Prostate gland (tissue), 2 donors: ENCODE data around the gene PDZD4. TPM values are rescaled to one million over a fixed set of nuclear protein-coding genes. Genes with fewer than 3 reads are reported as not detected.
A peak's percentile ranks its signal among the peaks of the same experiment; 100 is the strongest.
"Not testable (repeated sequence)": the region's sequence is repeated elsewhere in the genome, so short reads cannot be mapped to it uniquely, and the experiment has no call there.

Experiments used
- DNase-seq: peaks from one replicate; pipeline ENCODE4 v3.0.0-alpha.2; 2019; ENCODE audit warnings: low spot score
- H3K27ac ChIP-seq, 2 donors: fragments of 200-600 bp; sonication (generic); 2 replicates each; pipeline ENCODE4 v1.5.1; 2017 to 2019
- H3K27me3 ChIP-seq: fragments of 200-600 bp; sonication (generic); replicated peaks from 2 replicates; pipeline ENCODE4 v1.5.1; 2019; ENCODE audit not compliant: insufficient read depth
- H3K36me3 ChIP-seq, 2 donors: fragments of 200-600 bp; sonication (generic); 1 replicate in 1 of 2; 2 replicates in 1 of 2; pipeline versions ENCODE4 v1.5.1 to v1.8.1; 2017 to 2019
- H3K4me1 ChIP-seq: fragments of 200-600 bp; sonication (generic); replicated peaks from 2 replicates; pipeline ENCODE4 v1.5.1; 2019
- H3K4me3 ChIP-seq, 2 donors: fragments of 200-600 bp; sonication (generic); 2 replicates each; pipeline ENCODE4 v1.5.1; 2017 to 2019
- H3K9me3 ChIP-seq: fragments of 200-600 bp; sonication (generic); 2 replicates; pipeline ENCODE4 v1.5.1; 2017
- CTCF ChIP-seq, 4 experiments: fragments of 200-600 bp in 2 of 4; fragments of 450-650 bp in 2 of 4; sonication (generic) in 2 of 4; IDR thresholded peaks; 1 replicate in 3 of 4; 2 replicates in 1 of 4; pipeline ENCODE4 v1.5.1; 2016 to 2019; ENCODE audit warnings: antibody characterized with exemption in 4 of 4, mild to moderate bottlenecking in 2 of 4, moderate library complexity in 2 of 4
- POLR2A ChIP-seq: fragments of 450-650 bp; IDR thresholded peaks from one replicate; pipeline ENCODE4 v1.6.1; 2016; ENCODE audit warnings: antibody characterized with exemption, mild to moderate bottlenecking
- POLR2AphosphoS5 ChIP-seq: sonication (generic); formaldehyde crosslinking; IDR thresholded peaks from one replicate; pipeline ENCODE4 v1.6.1; 2017; ENCODE audit warnings: antibody characterized with exemption
- WGBS: methylation state at CpG from one replicate; pipeline ENCODE4 v1.1.5; 2018; 5-methylcytosine and 5-hydroxymethylcytosine counted together
- intact Hi-C: fragments of 100-400 bp; cut with DNase I; formaldehyde crosslinking; loops from one replicate; pipeline ENCODE4 v1.14.2; 2022
- total RNA-seq, 2 donors: library from RNA; depleted of rRNA; stranded (reverse); fragments of >200 nt; gene quantifications; one replicate each; pipeline ENCODE4 v1.1.0, GENCODE V29; 2016

The PDZD4 gene
- total RNA-seq, 2 donors from 2014 or later, result 7.2 to 16.8 TPM

DNA sequence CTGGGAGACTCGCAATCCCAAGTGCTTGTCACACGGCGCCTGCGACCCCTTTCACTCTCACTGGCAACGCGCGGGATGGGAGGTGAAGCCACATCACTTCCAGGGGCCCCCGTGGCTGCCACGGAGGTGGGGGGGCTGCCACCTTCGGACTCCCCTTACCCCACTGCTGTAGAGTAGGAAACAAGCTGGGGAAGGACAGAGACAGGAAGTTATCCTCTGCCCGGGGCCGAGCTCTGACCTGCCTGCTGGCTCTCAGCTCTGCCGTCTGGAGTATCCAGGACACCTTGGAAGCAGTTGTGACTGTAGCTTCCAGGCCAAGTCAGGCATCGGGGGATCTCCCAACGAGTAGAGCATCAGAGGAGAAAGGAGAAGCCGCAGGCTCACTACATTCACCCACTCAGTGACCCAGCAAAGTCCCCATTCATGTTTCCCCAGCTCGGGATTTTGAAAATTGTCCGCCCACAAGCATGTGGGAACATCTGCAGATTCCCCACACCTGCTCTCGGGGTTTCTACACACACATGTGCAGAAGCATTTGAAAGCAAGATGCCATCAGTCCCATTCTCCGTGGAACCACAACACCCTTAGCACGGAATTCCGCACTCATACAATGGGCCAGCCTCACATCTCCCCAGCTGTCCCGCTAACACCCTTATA is 10.8 kb downstream of the PDZD4 start:
- H3K27me3 ChIP-seq, result no peaks in the 10 kb centered on the region
- H3K4me1 ChIP-seq, result no peaks in the 10 kb centered on the region
- TF ChIP-seq CTCF (IDR thresholded peaks at IDR 0.05) (no peak), POLR2A (no peak)
- intact Hi-C loops, result no loop called here
- no peak overlapping the region for H3K27ac ChIP-seq
- peak overlapping the region; percentile 24 to 27 for H3K4me3 ChIP-seq
- WGBS, result 44% methylated on average over 16 of the region's 23 CpGs
- no peaks in the 10 kb centered on the region for H3K36me3 ChIP-seq
- no peaks in the 10 kb centered on the region for H3K9me3 ChIP-seq
- no peak for DNase-seq

- intact Hi-C loops, result no loop called here
- Histone ChIP-seq H3K27ac (no peak overlapping the region), H3K4me1 (no peaks in the 10 kb centered on the region), H3K9me3 (no peaks in the 10 kb centered on the region), H3K4me3 (peak overlapping the region; percentile 24 to 27), H3K27me3 (no peaks in the 10 kb centered on the region), H3K36me3 (no peaks in the 10 kb centered on the region)
- WGBS, result 16% methylated on average over 12 of the region's 67 CpGs
- TF ChIP-seq POLR2AphosphoS5 (no peak), POLR2A (no peak), CTCF (IDR thresholded peaks at IDR 0.05) (no peak)
- DNase-seq, result no peak
Measured at GRCh38 chrX:153818571-153819383, 11.6 kb downstream of the PDZD4 start.

DNA sequence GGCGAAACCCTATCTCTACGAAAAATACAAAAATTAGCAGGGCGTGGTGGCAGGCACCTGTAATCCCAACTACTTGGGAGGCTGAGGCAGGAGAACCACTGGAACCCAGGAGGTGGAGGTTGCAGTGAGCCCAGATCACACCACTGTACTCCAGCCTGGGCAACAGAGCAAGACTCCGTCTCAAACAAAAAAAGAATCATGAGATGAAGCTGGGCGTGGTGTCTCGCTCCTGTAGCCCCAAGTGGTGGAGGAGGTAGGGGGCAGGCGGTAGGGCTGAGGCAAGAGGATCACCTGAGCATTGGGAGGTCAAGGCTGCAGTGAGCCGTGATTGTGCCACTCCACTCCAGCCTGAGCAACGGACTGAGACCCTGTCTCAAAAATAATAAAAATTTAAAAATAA is 12.3 kb downstream of the PDZD4 start:
- H3K27ac ChIP-seq, H3K36me3 ChIP-seq, H3K4me1 ChIP-seq, H3K4me3 ChIP-seq, H3K27me3 ChIP-seq, DNase-seq, intact Hi-C loops, H3K9me3 ChIP-seq: not testable (repeated sequence)
- WGBS, result 91% methylated on average over 9 of the region's 9 CpGs

GRCh38 chrX:153816831-153817690 is 13.3 kb downstream of the PDZD4 start:
- no peaks in the 10 kb centered on the region for H3K27me3 ChIP-seq
- H3K36me3 ChIP-seq, result no peaks in the 10 kb centered on the region
- TF ChIP-seq POLR2AphosphoS5 (no peak), POLR2A (no peak), CTCF (IDR thresholded peaks at IDR 0.05) (no peak)
- H3K27ac ChIP-seq, result no peak overlapping the region
- no peak for DNase-seq
- WGBS, result 74% methylated on average over 25 of the region's 25 CpGs
- H3K4me1 ChIP-seq, result no peaks in the 10 kb centered on the region
- no peaks in the 10 kb centered on the region for H3K9me3 ChIP-seq
- intact Hi-C loops, result no loop called here
- no peak overlapping the region for H3K4me3 ChIP-seq

DNA sequence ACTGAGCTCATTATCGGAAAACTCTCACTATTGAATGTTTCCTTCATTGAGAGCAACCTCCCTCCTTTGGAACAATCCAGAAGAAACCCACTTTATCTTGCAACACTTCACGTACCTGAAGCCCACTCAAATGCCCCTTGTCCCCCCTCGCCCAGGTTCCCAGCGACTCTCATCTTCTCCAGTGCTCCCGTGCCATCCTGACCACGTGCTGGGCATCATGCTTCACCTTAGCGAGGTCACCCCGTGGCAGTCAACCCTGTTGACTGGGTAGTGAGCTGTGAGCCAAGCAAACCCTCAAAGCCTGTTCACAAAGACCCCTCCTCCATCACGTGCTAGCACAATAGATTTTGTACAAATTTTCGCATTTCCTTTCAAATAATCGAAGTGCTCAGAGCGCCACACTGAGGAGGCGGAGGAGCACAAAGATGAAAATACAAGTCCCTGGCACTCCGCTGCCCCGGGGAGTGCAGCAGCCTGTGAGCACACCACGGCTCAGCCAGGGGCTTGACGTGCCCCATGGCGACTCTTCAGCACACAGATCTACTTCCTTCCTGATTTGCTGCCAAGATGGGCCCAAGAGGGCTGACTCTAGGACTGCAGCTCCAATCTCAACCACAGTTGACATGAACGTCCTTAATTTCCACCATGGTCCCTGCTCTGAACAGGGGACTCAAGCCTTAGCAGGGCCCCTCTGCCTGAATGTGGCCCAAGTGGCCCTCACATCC is 15.6 kb downstream of the PDZD4 start:
- no peak overlapping the region for H3K27ac ChIP-seq
- 81% methylated on average over 19 of the region's 19 CpGs for WGBS
- intact Hi-C loops, result no loop called here
- H3K4me3 ChIP-seq, result no peak overlapping the region
- TF ChIP-seq POLR2A (no peak), CTCF (IDR thresholded peaks at IDR 0.05) (no peak), POLR2AphosphoS5 (no peak)
- H3K36me3 ChIP-seq, result no peaks in the 10 kb centered on the region
- H3K9me3 ChIP-seq, result no peaks in the 10 kb centered on the region
- no peak for DNase-seq
- H3K4me1 ChIP-seq, result no peaks in the 10 kb centered on the region
- no peaks in the 10 kb centered on the region for H3K27me3 ChIP-seq
